NCI-H1930 (cell line): ENCODE results near the gene AOC2.
A peak's percentile ranks its signal among the peaks of the same experiment; 100 is the strongest.
"Not testable (repeated sequence)": the region's sequence is repeated elsewhere in the genome, so short reads cannot be mapped to it uniquely, and the experiment has no call there.

ENCODE experiments used
- DNase-seq, 2 experiments: peaks; one replicate each; lab custom pipeline; 2025; lab: John Stamatoyannopoulos, UW

Gene AOC2

GRCh38 chr17:42883802-42884558, 39.6 kb downstream of the AOC2 start:
- DNase-seq, result no peak

DNA sequence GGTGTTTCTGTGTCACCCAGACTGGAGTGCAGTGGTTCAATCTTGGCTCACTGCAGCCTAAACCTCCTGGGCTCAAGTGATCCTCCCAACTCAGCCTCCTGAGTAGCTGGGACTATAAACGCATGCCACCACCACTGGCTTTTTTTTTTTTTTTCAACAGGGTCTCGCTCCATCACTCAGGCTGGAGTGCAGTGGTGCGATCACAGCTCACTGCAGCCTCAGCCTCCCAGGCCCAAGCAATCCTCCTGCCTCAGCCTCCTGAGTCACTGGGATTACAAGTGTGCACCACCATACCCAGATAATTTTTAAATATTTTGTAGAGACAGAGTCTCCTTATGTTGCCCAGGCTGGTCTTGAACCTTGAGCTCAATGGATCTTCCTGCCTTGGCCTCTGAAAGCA, 41.4 kb downstream of the AOC2 start:
- not testable (repeated sequence) for DNase-seq

GRCh38 chr17:42886283-42887176, 42.1 kb downstream of the AOC2 start:
- no peak for DNase-seq

DNA sequence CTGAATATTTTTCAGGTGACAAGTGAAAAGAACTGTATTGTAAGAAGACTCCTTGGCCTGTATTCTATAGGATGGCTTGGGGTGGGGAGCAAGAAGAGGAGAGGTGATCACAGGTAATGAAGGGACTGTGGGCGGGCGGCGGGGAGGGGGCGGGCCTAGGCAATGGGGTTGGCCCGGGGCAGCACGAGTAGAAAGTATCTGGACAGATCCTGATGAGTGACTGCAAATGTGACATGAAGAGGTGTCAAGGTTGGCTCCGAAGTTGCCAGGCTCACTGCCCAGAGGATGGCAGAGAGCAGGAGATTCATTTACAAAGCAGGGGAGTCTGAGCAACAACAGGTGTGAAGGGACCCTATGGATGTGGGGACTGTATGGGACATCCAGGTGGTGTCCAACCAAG, 45.4 kb downstream of the AOC2 start:
- DNase-seq, result no peak

DNA sequence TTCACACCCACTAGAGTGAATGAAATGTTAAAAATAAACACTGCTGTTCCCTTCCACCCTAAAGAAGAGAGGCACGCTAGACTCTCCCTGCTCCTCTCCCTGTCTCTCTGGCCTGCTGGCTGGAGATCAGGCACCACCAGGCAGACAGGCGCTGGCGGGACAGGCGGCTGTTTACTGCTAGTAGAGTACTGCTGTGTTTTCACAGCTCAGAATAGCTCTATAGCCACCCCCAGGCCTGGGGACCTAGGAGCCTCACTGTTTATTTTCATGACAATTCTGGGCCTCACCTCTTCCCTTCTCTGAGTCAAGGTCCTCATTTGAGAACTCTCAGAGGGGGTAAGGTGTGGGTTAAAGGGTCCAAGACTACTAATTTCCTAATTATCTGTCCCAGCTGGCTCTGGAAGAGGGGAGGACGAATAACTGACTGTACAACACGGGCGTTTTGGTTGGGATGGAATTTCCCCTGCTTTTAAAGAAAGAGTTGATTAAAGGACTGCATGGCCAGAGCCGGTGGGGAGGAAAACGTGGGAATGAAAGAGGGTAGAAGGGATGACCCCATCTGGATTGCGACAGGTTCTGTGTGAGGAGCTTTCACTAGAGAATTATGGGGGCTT, 47.3 kb downstream of the AOC2 start:
- DNase-seq, result peak in 1 of 2 experiments; percentile 12

- no peak for DNase-seq
Observed at GRCh38 chr17:42893359-42893758, 49.0 kb downstream of the AOC2 start.

- no peak for DNase-seq
Observed at GRCh38 chr17:42894283-42895184, 50.2 kb downstream of the AOC2 start.

DNA sequence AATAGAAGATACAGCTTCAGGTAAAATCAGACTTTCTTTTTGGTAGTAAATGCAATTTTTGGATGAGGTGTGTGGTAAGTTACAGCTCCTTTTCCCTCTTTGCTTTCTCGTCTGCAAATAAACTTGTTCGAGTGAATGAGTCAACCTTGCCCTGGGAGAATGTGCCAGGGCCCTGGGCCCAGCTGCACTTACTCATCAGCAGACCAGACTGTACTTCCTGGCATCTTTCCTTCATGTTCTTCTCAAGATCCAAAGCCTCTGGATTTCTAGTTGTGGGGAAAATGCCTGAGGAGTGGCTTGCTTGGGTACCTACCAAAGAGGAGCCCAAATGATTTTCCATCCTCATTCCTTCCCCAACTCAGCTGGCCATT, 50.8 kb downstream of the AOC2 start:
- no peak for DNase-seq

DNA sequence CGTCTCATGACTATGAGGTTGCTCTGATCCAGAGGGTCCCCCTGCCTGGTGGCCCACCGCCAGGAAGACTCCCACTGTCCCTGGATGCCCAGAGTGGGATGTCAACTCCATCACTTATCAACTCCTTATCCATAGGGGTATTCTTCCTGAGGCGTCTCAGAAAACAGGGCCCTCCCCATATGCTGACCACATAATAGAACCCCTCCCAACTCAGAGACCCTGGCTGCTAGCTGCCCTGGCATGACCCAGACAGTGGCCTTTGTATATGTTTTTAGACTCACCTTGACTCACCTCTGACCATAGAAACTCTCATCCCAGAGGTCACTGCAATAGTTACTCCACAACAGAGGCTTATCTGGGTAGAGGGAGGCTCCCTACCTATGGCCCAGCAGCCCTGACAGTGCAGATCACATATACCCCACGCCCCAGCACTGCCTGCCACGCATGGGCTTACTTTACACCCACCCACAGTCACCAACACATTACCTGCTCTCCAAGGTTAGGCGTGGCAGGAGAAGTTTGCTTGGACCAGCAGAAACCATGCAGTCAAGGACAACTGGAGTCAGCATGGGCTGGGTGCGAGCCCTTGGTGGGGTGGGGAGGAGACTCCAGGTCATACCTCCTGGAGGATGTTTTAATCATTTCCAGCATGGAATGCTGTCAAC, 53.9 kb downstream of the AOC2 start:
- no peak for DNase-seq

GRCh38 chr17:42899981-42900380, 55.6 kb downstream of the AOC2 start:
- not testable (repeated sequence) for DNase-seq
